ENCODE results near the gene STK10.

The STK10 gene

GRCh38 chr5:172171118-172171517, 16.9 kb downstream of the STK10 start:
- H3K36me3 ChIP-seq (ENCODE audit: control insufficient read depth, insufficient read depth, low read length) = no peaks in the 10 kb centered on the region
- no peak overlapping the region for H3K4me3 ChIP-seq (ENCODE audit: low read length)
- peaks cover 12% of the 10 kb centered on the region for H3K4me1 ChIP-seq (ENCODE audit: control insufficient read depth, insufficient read depth, low read length)

DNA sequence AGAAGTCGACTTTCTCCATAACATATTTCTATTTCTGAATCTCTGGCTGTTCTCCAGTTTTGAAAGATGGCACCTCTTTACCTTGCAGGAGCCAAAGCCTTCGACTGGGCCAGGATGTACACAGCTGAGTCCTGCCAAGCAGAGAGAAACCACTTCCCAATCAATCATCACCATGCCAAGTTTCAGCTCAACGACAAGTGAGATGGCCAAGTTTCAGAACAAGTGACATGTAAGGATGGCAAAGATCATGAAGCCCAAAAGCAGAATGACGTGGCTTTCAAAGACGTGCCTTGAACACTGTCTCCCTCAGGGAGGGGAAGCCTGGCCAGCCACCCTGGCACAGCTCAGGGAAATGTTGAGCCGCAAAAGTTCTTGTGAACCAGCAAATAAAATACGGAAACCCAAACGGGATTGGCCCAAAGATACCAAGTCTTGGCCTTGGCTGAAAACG, 17.7 kb downstream of the STK10 start:
- H3K4me3 ChIP-seq (ENCODE audit: low read length) = no peak overlapping the region
- no peak overlapping the region for H3K9ac ChIP-seq (ENCODE audit: low read length)
- peaks cover 10% of the 10 kb centered on the region for H3K4me1 ChIP-seq (ENCODE audit: control insufficient read depth, insufficient read depth, low read length)
- no peaks in the 10 kb centered on the region for H3K9me3 ChIP-seq (ENCODE audit: control insufficient read depth, low read length)
- H3K27me3 ChIP-seq (ENCODE audit: control insufficient read depth, insufficient read depth, low read length) = no peaks in the 10 kb centered on the region
- H3K36me3 ChIP-seq (ENCODE audit: control insufficient read depth, insufficient read depth, low read length) = no peaks in the 10 kb centered on the region

More at GRCh38 chr5:172171118-172171517, 16.9 kb downstream of the STK10 start:
- H3K9me3 ChIP-seq (ENCODE audit: control insufficient read depth, low read length) = no peaks in the 10 kb centered on the region
- no peak overlapping the region for H3K9ac ChIP-seq (ENCODE audit: low read length)
- H3K27me3 ChIP-seq (ENCODE audit: control insufficient read depth, insufficient read depth, low read length) = no peaks in the 10 kb centered on the region

- H3K4me1 ChIP-seq (ENCODE audit: control insufficient read depth, insufficient read depth, low read length) = peaks cover 15% of the 10 kb centered on the region
- H3K36me3 ChIP-seq (ENCODE audit: control insufficient read depth, insufficient read depth, low read length) = no peaks in the 10 kb centered on the region
- no peaks in the 10 kb centered on the region for H3K9me3 ChIP-seq (ENCODE audit: control insufficient read depth, low read length)
- H3K9ac ChIP-seq (ENCODE audit: low read length) = no peak overlapping the region
- no peaks in the 10 kb centered on the region for H3K27me3 ChIP-seq (ENCODE audit: control insufficient read depth, insufficient read depth, low read length)
- no peak overlapping the region for H3K4me3 ChIP-seq (ENCODE audit: low read length)
Measured at GRCh38 chr5:172169216-172169615, 18.8 kb downstream of the STK10 start.

DNA sequence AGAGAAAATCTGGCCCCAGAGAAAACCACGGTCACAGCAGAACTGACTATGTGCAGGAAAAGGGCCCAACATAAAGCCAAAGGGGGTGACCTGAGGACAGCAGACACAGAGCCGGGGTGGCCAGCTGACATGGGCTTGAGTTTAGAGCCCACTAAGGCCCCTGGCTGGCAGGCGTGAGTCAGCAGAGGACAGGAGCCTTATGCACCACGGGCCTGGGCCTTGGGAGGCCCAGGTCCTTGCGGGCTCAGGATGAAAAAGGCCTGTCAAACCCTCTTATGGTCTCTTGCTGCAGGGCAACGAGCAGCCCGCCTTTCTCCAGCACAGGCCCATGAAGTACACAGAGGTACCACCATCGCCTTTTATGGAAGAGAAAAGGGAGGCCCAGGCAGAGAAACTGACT, 19.7 kb downstream of the STK10 start:
- Histone ChIP-seq H3K27me3 (ENCODE audit: control insufficient read depth, insufficient read depth, low read length) (no peaks in the 10 kb centered on the region), H3K4me3 (ENCODE audit: low read length) (no peak overlapping the region), H3K36me3 (ENCODE audit: control insufficient read depth, insufficient read depth, low read length) (no peaks in the 10 kb centered on the region), H3K9me3 (ENCODE audit: control insufficient read depth, low read length) (no peaks in the 10 kb centered on the region), H3K4me1 (ENCODE audit: control insufficient read depth, insufficient read depth, low read length) (peaks cover 15% of the 10 kb centered on the region), H3K9ac (ENCODE audit: low read length) (no peak overlapping the region)

DNA sequence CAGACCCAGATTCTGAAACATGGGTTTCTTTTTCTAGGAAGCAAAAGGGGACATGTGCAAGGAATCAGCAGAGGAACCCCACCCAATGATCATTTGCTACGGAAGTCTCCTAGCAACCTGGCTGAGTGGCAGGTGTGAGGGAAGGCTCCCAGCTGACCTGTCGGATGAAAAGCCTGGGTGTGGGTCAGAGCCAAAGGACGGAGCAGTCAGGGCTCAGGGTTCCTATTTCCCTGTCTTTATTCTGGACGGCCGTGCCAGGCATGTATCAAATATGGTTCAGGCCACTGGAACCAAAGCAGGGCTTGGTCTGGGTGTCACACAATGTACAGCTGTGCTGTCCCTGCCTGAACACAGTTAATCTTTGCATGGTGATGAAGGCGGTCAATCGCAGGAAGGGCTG, 20.1 kb downstream of the STK10 start:
- no peaks in the 10 kb centered on the region for H3K36me3 ChIP-seq (ENCODE audit: control insufficient read depth, insufficient read depth, low read length)
- no peak overlapping the region for H3K4me3 ChIP-seq (ENCODE audit: low read length)
- H3K9me3 ChIP-seq (ENCODE audit: control insufficient read depth, low read length) = no peaks in the 10 kb centered on the region
- H3K9ac ChIP-seq (ENCODE audit: low read length) = no peak overlapping the region
- peaks cover 15% of the 10 kb centered on the region for H3K4me1 ChIP-seq (ENCODE audit: control insufficient read depth, insufficient read depth, low read length)
- H3K27me3 ChIP-seq (ENCODE audit: control insufficient read depth, insufficient read depth, low read length) = no peaks in the 10 kb centered on the region

GRCh38 chr5:172166030-172166826, 21.8 kb downstream of the STK10 start:
- Histone ChIP-seq H3K27me3 (ENCODE audit: control insufficient read depth, insufficient read depth, low read length) (no peaks in the 10 kb centered on the region), H3K36me3 (ENCODE audit: control insufficient read depth, insufficient read depth, low read length) (no peaks in the 10 kb centered on the region), H3K4me3 (ENCODE audit: low read length) (no peak overlapping the region), H3K9me3 (ENCODE audit: control insufficient read depth, low read length) (no peaks in the 10 kb centered on the region), H3K4me1 (ENCODE audit: control insufficient read depth, insufficient read depth, low read length) (peaks cover 15% of the 10 kb centered on the region), H3K9ac (ENCODE audit: low read length) (no peak overlapping the region)

- peaks cover 15% of the 10 kb centered on the region for H3K4me1 ChIP-seq (ENCODE audit: control insufficient read depth, insufficient read depth, low read length)
- no peak overlapping the region for H3K4me3 ChIP-seq (ENCODE audit: low read length)
- H3K9ac ChIP-seq (ENCODE audit: low read length) = no peak overlapping the region
- H3K36me3 ChIP-seq (ENCODE audit: control insufficient read depth, insufficient read depth, low read length) = no peaks in the 10 kb centered on the region
- no peaks in the 10 kb centered on the region for H3K27me3 ChIP-seq (ENCODE audit: control insufficient read depth, insufficient read depth, low read length)
- no peaks in the 10 kb centered on the region for H3K9me3 ChIP-seq (ENCODE audit: control insufficient read depth, low read length)
Measured at GRCh38 chr5:172165465-172165864, 22.6 kb downstream of the STK10 start.

GRCh38 chr5:172164769-172165212, 23.2 kb downstream of the STK10 start:
- Histone ChIP-seq H3K9me3 (ENCODE audit: control insufficient read depth, low read length) (no peaks in the 10 kb centered on the region), H3K36me3 (ENCODE audit: control insufficient read depth, insufficient read depth, low read length) (no peaks in the 10 kb centered on the region), H3K4me3 (ENCODE audit: low read length) (no peak overlapping the region), H3K9ac (ENCODE audit: low read length) (no peak overlapping the region), H3K4me1 (ENCODE audit: control insufficient read depth, insufficient read depth, low read length) (peaks cover 15% of the 10 kb centered on the region), H3K27me3 (ENCODE audit: control insufficient read depth, insufficient read depth, low read length) (no peaks in the 10 kb centered on the region)

- Histone ChIP-seq H3K9me3 (ENCODE audit: control insufficient read depth, low read length) (no peaks in the 10 kb centered on the region), H3K36me3 (ENCODE audit: control insufficient read depth, insufficient read depth, low read length) (no peaks in the 10 kb centered on the region), H3K27me3 (ENCODE audit: control insufficient read depth, insufficient read depth, low read length) (no peaks in the 10 kb centered on the region), H3K4me3 (ENCODE audit: low read length) (no peak overlapping the region), H3K4me1 (ENCODE audit: control insufficient read depth, insufficient read depth, low read length) (peaks cover 15% of the 10 kb centered on the region), H3K9ac (ENCODE audit: low read length) (no peak overlapping the region)
Measured at GRCh38 chr5:172163346-172163745, 24.7 kb downstream of the STK10 start.

- Histone ChIP-seq H3K27me3 (ENCODE audit: control insufficient read depth, insufficient read depth, low read length) (no peaks in the 10 kb centered on the region), H3K4me1 (ENCODE audit: control insufficient read depth, insufficient read depth, low read length) (peaks cover 13% of the 10 kb centered on the region), H3K9me3 (ENCODE audit: control insufficient read depth, low read length) (no peaks in the 10 kb centered on the region), H3K4me3 (ENCODE audit: low read length) (no peak overlapping the region), H3K36me3 (ENCODE audit: control insufficient read depth, insufficient read depth, low read length) (no peaks in the 10 kb centered on the region), H3K9ac (ENCODE audit: low read length) (no peak overlapping the region)
Measured at GRCh38 chr5:172162987-172163343, 25.1 kb downstream of the STK10 start.

- no peaks in the 10 kb centered on the region for H3K36me3 ChIP-seq (ENCODE audit: control insufficient read depth, insufficient read depth, low read length)
- no peak overlapping the region for H3K9ac ChIP-seq (ENCODE audit: low read length)
- no peaks in the 10 kb centered on the region for H3K9me3 ChIP-seq (ENCODE audit: control insufficient read depth, low read length)
- no peak overlapping the region for H3K4me3 ChIP-seq (ENCODE audit: low read length)
- H3K27me3 ChIP-seq (ENCODE audit: control insufficient read depth, insufficient read depth, low read length) = no peaks in the 10 kb centered on the region
- peaks cover 10% of the 10 kb centered on the region for H3K4me1 ChIP-seq (ENCODE audit: control insufficient read depth, insufficient read depth, low read length)
Measured at GRCh38 chr5:172162323-172162986, 25.6 kb downstream of the STK10 start.

DNA sequence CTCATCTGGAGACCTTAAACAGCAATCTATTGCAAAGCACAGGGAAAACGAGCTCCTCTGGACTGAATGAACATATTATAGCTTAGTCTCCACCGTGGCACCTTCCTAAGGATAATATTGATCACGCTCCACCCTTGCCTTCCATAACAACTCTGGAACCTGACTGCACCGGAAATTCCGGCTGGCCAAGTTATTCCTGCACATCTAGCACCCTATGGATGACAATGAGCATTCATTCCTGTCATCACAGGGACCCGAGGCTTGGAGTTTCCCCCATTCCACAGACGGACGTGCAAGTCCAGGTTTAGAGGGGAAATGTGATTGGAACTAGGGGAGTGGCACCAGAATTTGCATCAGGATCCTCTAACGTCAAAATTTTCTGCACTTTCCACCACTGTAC, 27.5 kb downstream of the STK10 start:
- Histone ChIP-seq H3K9me3 (ENCODE audit: control insufficient read depth, low read length) (no peaks in the 10 kb centered on the region), H3K9ac (ENCODE audit: low read length) (no peak overlapping the region), H3K4me1 (ENCODE audit: control insufficient read depth, insufficient read depth, low read length) (peaks cover 10% of the 10 kb centered on the region), H3K4me3 (ENCODE audit: low read length) (no peak overlapping the region), H3K27me3 (ENCODE audit: control insufficient read depth, insufficient read depth, low read length) (no peaks in the 10 kb centered on the region), H3K36me3 (ENCODE audit: control insufficient read depth, insufficient read depth, low read length) (no peaks in the 10 kb centered on the region)
